Measurements from ENCODE around the gene MAPK9.

MAPK9 gene

GRCh38 chr5:180215783-180216630 lies 75.9 kb downstream of the MAPK9 start:
- peaks cover 12 to 68% (median 58%) of the 10 kb centered on the region in 3 donors for H3K9me3 ChIP-seq
- H3K27me3 ChIP-seq: peaks cover 0 to 18% of the 10 kb centered on the region in 2 donors
- peaks cover 0 to 8% (median 0%) of the 10 kb centered on the region in 4 donors for H3K4me1 ChIP-seq
- intact Hi-C loops (cut with DNase I; ENCODE audit: low total_unique reads): no loop called here
- no peak for DNase-seq
- H3K4me3 ChIP-seq: no peak overlapping the region
- no peak overlapping the region for H3K27ac ChIP-seq
- no peak for TF ChIP-seq CTCF (IDR thresholded peaks at IDR 0.05)
- no peaks in the 10 kb centered on the region for H3K36me3 ChIP-seq

- H3K27ac ChIP-seq: no peak overlapping the region
- TF ChIP-seq CTCF (IDR thresholded peaks at IDR 0.05): no peak
- no peak for DNase-seq
These were observed 76.8 kb downstream of the MAPK9 start for GRCh38 chr5:180214870-180215770.

GRCh38 chr5:180213657-180214207 lies 78.2 kb downstream of the MAPK9 start:
- Histone ChIP-seq H3K9me3 (peaks cover 9 to 45% (median 37%) of the 10 kb centered on the region in 3 donors), H3K27ac (no peak overlapping the region), H3K4me3 (no peak overlapping the region), H3K27me3 (peaks cover 0 to 32% of the 10 kb centered on the region in 2 donors), H3K4me1 (peaks cover 0 to 12% (median 0%) of the 10 kb centered on the region in 4 donors), H3K36me3 (no peaks in the 10 kb centered on the region)
- DNase-seq: no peak
- intact Hi-C loops (cut with DNase I; ENCODE audit: low total_unique reads): no loop called here
- no peak for TF ChIP-seq CTCF (IDR thresholded peaks at IDR 0.05)

More at GRCh38 chr5:180214870-180215770, 76.8 kb downstream of the MAPK9 start:
- Histone ChIP-seq H3K27me3 (peaks cover 0 to 25% of the 10 kb centered on the region in 2 donors), H3K4me3 (no peak overlapping the region), H3K4me1 (peaks cover 0 to 8% (median 0%) of the 10 kb centered on the region in 4 donors), H3K36me3 (no peaks in the 10 kb centered on the region), H3K9me3 (peaks cover 9 to 59% (median 49%) of the 10 kb centered on the region in 3 donors)
- intact Hi-C loops (cut with DNase I; ENCODE audit: low total_unique reads): no loop called here

GRCh38 chr5:180213256-180213600 lies 78.7 kb downstream of the MAPK9 start:
- Histone ChIP-seq H3K27ac (no peak overlapping the region), H3K9me3 (peaks cover 9 to 40% (median 32%) of the 10 kb centered on the region in 3 donors), H3K4me1 (peaks cover 0 to 17% (median 4%) of the 10 kb centered on the region in 4 donors), H3K27me3 (peaks cover 0 to 37% of the 10 kb centered on the region in 2 donors), H3K36me3 (no peaks in the 10 kb centered on the region), H3K4me3 (no peak overlapping the region)
- DNase-seq: no peak
- TF ChIP-seq CTCF (IDR thresholded peaks at IDR 0.05): no peak
- intact Hi-C loops (cut with DNase I; ENCODE audit: low total_unique reads): no loop called here

Measured in tibial artery (tissue), 4 donors.